GM19463 (cell line): ENCODE measurements around the gene ZXDC.

ENCODE experiments used
- ATAC-seq: cut with Tn5 transposase; IDR thresholded peaks from one replicate; pipeline ENCODE4 v1.9.1; 2021; ENCODE audit warnings: mild to moderate bottlenecking, moderate library complexity; ENCODE audit not compliant: unreplicated experiment

Gene ZXDC

GRCh38 chr3:126419886-126420786, 55.6 kb downstream of the ZXDC start:
- ATAC-seq: no peak

- no peak for ATAC-seq
Measured at GRCh38 chr3:126419151-126419703, 56.5 kb downstream of the ZXDC start.

GRCh38 chr3:126418661-126419131, 57.0 kb downstream of the ZXDC start:
- ATAC-seq: no peak

GRCh38 chr3:126417981-126418530, 57.6 kb downstream of the ZXDC start:
- ATAC-seq: no peak

- ATAC-seq: no peak
Measured at GRCh38 chr3:126417515-126417914, 58.2 kb downstream of the ZXDC start.

- no peak for ATAC-seq
Measured at GRCh38 chr3:126416943-126417342, 58.7 kb downstream of the ZXDC start.

- no peak for ATAC-seq
Measured at GRCh38 chr3:126415661-126416591, 59.8 kb downstream of the ZXDC start.

- no peak for ATAC-seq
Measured at GRCh38 chr3:126414961-126415660, 60.6 kb downstream of the ZXDC start.

GRCh38 chr3:126414406-126414805, 61.3 kb downstream of the ZXDC start:
- ATAC-seq: no peak

GRCh38 chr3:126413693-126414080, 62.0 kb downstream of the ZXDC start:
- no peak for ATAC-seq

- ATAC-seq: no peak
Measured at GRCh38 chr3:126412841-126413692, 62.6 kb downstream of the ZXDC start.

GRCh38 chr3:126408099-126408498, 67.6 kb downstream of the ZXDC start:
- ATAC-seq: no peak

- no peak for ATAC-seq
Measured at GRCh38 chr3:126407412-126408044, 68.2 kb downstream of the ZXDC start.

- no peak for ATAC-seq
Measured at GRCh38 chr3:126406389-126407296, 69.0 kb downstream of the ZXDC start.

GRCh38 chr3:126402666-126403302, 72.9 kb downstream of the ZXDC start:
- no peak for ATAC-seq

- ATAC-seq: no peak
Measured at GRCh38 chr3:126402178-126402577, 73.5 kb downstream of the ZXDC start.

GRCh38 chr3:126401611-126402160, 74.0 kb downstream of the ZXDC start:
- ATAC-seq: no peak
